ENCODE data around the gene CCDC27. TPM values are rescaled to one million over a fixed set of nuclear protein-coding genes. Genes with fewer than 3 reads are reported as not detected.

The CCDC27 gene
- total RNA-seq, 4 donors from 2014 or later, result not detected

DNA sequence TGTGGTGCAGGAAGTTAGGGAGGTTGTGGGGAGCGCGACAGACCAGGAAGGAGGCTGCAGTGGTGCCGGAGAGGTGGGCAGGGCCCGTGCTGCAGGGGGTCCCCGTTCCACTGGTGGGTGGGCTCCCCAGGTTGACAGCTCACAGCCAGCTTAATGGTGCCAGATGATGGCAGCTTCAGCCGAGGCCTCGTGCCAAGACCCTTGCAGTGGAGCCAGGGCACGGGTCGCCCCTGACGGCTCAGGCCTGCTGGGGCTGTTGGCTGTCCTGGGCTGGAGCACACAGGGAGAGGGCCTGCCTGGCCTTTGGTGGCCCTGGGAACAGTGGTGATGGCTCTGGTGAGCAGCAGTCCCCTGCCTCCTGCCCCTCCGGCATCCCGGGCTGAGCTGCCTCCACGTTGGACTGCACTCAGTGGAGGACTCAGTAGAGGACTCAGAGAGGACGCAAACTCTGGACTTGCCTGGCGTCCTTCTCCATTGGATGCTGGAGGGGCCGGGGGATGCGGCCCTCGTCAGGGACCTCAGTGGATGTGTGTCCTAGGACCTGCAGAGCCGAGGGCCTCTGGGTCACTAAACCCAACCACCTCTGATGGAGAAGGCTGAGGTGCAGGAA, 46.8 kb upstream of the CCDC27 start:
- Histone ChIP-seq H3K27me3 (peaks cover 0 to 93% (median 5%) of the 10 kb centered on the region in 4 donors), H3K27ac (replicated peaks in 1 of 4) (no peak overlapping the region), H3K9me3 (no peaks in the 10 kb centered on the region), H3K4me3 (no peak overlapping the region), H3K36me3 (no peaks in the 10 kb centered on the region), H3K4me1 (no peaks in the 10 kb centered on the region)
- intact Hi-C loops (cut with DNase I), result no loop called here
- DNase-seq (ENCODE audit: extremely low spot score), result no peak
- TF ChIP-seq POLR2AphosphoS5 (IDR thresholded peaks at IDR 0.05) (no peak), POLR2A (IDR thresholded peaks at IDR 0.05; ENCODE audit: low read depth) (no peak), EP300 (IDR thresholded peaks at IDR 0.05) (no peak)
- TF ChIP-seq, protein P1, sequence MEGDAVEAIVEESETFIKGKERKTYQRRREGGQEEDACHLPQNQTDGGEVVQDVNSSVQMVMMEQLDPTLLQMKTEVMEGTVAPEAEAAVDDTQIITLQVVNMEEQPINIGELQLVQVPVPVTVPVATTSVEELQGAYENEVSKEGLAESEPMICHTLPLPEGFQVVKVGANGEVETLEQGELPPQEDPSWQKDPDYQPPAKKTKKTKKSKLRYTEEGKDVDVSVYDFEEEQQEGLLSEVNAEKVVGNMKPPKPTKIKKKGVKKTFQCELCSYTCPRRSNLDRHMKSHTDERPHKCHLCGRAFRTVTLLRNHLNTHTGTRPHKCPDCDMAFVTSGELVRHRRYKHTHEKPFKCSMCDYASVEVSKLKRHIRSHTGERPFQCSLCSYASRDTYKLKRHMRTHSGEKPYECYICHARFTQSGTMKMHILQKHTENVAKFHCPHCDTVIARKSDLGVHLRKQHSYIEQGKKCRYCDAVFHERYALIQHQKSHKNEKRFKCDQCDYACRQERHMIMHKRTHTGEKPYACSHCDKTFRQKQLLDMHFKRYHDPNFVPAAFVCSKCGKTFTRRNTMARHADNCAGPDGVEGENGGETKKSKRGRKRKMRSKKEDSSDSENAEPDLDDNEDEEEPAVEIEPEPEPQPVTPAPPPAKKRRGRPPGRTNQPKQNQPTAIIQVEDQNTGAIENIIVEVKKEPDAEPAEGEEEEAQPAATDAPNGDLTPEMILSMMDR (IDR thresholded peaks at IDR 0.05), result no peak
- whole genome bisulfite sequencing, result 92% methylated on average over 5 of the region's 19 CpGs

DNA sequence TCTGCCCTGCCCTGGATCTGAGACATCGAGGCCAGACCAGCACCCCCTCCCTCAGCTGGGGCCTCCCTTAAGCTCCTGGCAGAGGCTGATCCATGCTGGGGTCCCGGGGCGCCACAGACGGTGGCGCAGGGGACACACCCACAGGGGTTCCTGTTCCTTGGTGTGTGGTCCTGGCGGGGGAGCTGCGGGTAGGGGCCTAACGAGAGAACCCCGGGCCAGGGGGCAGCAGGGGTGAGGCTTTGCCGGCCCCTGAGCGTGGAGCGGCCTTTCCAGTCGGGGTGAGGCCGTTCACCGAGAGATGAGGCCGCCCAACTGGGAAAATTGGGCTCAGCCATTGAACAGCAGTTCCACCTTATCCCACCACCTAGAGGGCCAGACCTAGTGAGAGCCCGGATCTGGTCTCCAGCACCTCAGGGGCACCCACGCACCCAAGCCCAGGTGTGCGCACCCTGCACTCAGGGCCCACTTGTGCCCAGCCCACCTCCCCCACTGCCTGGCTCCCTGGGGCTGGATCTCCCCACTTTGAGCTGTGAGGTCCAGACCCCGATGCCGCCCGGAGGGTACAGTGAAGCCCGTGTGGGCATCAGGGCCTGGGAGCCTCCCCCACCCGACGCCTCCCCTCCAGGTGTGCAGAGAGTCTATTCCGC, 45.5 kb upstream of the CCDC27 start:
- Histone ChIP-seq H3K4me1 (no peaks in the 10 kb centered on the region), H3K9me3 (no peaks in the 10 kb centered on the region), H3K27me3 (peaks cover 0 to 95% (median 5%) of the 10 kb centered on the region in 4 donors), H3K36me3 (no peaks in the 10 kb centered on the region), H3K4me3 (no peak overlapping the region), H3K27ac (replicated peaks in 1 of 4) (no peak overlapping the region)
- DNase-seq (ENCODE audit: extremely low spot score), result no peak
- WGBS, result 81% methylated on average over 9 of the region's 26 CpGs
- TF ChIP-seq, protein P1 (IDR thresholded peaks at IDR 0.05), result no peak
- TF ChIP-seq POLR2AphosphoS5 (IDR thresholded peaks at IDR 0.05), result no peak
- no peak for TF ChIP-seq EP300 (IDR thresholded peaks at IDR 0.05)
- no peak for TF ChIP-seq POLR2A (IDR thresholded peaks at IDR 0.05; ENCODE audit: low read depth)
- intact Hi-C loops (cut with DNase I), result no loop called here

DNA sequence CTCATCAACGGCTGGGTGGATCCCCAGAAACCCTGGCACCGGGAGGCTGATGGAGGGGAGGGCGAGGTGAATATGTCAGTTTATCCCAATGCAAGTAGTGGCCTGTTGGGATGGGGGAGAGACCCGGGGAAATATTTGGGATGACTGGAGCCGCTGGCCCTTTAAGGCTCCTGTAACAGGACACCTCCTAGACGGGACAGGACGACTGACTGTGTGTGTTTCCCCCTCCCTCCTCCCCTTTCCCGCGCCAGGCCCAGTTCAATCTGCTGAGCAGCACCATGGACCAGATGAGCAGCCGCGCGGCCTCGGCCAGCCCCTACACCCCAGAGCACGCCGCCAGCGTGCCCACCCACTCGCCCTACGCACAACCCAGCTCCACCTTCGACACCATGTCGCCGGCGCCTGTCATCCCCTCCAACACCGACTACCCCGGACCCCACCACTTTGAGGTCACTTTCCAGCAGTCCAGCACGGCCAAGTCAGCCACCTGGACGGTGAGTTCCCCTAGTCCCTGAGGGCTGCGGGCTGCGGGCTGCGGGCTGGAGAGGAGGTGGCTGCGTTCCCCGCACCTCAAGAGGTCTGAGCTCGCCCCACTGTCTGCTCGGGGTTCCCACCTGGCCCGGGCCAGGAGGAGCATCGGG, 44.8 kb upstream of the CCDC27 start:
- Histone ChIP-seq H3K9me3 (no peaks in the 10 kb centered on the region), H3K4me3 (no peak overlapping the region), H3K27ac (replicated peaks in 1 of 4) (no peak overlapping the region), H3K4me1 (no peaks in the 10 kb centered on the region), H3K36me3 (no peaks in the 10 kb centered on the region), H3K27me3 (peaks cover 0 to 93% (median 7%) of the 10 kb centered on the region in 4 donors)
- intact Hi-C loops (cut with DNase I), result no loop called here
- TF ChIP-seq POLR2AphosphoS5 (IDR thresholded peaks at IDR 0.05) (no peak), EP300 (IDR thresholded peaks at IDR 0.05) (no peak), POLR2A (IDR thresholded peaks at IDR 0.05; ENCODE audit: low read depth) (no peak)
- TF ChIP-seq, protein P1 (IDR thresholded peaks at IDR 0.05), result no peak
- no peak for DNase-seq (ENCODE audit: extremely low spot score)
- 33% methylated on average over 23 of the region's 35 CpGs for WGBS

DNA sequence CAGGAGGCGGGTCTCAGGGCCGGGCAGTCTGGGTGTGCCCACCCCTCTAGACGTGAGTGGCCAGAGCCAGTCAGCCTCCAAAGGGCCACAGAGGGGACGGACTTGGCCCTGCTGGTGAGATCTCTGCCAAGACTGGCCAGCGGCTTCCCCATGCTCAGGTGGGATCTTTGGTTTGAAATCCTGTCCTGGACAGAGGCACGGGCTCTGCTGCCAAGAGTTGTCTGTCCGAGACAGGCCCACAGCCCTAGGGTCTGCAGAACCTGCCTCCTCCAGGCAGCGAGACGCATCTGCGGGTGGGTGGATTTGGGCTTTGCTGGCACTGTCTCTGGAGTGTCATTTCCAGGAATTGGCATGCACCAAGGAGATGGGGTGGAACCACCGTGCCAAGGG, 44.3 kb upstream of the CCDC27 start:
- H3K9me3 ChIP-seq, result no peaks in the 10 kb centered on the region
- no peaks in the 10 kb centered on the region for H3K36me3 ChIP-seq
- peaks cover 0 to 93% (median 9%) of the 10 kb centered on the region in 4 donors for H3K27me3 ChIP-seq
- no peak overlapping the region for H3K4me3 ChIP-seq
- intact Hi-C loops (cut with DNase I), result no loop called here
- no peaks in the 10 kb centered on the region for H3K4me1 ChIP-seq
- H3K27ac ChIP-seq (replicated peaks in 1 of 4), result no peak overlapping the region
- no peak for DNase-seq (ENCODE audit: extremely low spot score)
- WGBS, result 80% methylated on average over 9 of the region's 11 CpGs
- TF ChIP-seq POLR2A (IDR thresholded peaks at IDR 0.05; ENCODE audit: low read depth) (no peak), POLR2AphosphoS5 (IDR thresholded peaks at IDR 0.05) (no peak), EP300 (IDR thresholded peaks at IDR 0.05) (no peak)
- TF ChIP-seq, protein P1 (IDR thresholded peaks at IDR 0.05), result no peak

Measured in esophagus muscularis mucosa (tissue), 4 donors.